ENCODE measurements around the gene TALDO1.

- TF ChIP-seq, protein P1, sequence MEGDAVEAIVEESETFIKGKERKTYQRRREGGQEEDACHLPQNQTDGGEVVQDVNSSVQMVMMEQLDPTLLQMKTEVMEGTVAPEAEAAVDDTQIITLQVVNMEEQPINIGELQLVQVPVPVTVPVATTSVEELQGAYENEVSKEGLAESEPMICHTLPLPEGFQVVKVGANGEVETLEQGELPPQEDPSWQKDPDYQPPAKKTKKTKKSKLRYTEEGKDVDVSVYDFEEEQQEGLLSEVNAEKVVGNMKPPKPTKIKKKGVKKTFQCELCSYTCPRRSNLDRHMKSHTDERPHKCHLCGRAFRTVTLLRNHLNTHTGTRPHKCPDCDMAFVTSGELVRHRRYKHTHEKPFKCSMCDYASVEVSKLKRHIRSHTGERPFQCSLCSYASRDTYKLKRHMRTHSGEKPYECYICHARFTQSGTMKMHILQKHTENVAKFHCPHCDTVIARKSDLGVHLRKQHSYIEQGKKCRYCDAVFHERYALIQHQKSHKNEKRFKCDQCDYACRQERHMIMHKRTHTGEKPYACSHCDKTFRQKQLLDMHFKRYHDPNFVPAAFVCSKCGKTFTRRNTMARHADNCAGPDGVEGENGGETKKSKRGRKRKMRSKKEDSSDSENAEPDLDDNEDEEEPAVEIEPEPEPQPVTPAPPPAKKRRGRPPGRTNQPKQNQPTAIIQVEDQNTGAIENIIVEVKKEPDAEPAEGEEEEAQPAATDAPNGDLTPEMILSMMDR (IDR thresholded peaks at IDR 0.05): no peak
- no peak for TF ChIP-seq POLR2AphosphoS5 (IDR thresholded peaks at IDR 0.05)
- TF ChIP-seq POLR2A (IDR thresholded peaks at IDR 0.05): no peak
These were observed 53.2 kb downstream of the TALDO1 start for GRCh38 chr11:800473-800872.

Data from prostate gland (tissue), 2 donors.